EH (cell line): ENCODE results near the gene CST1.

Experiments
- DNase-seq: peaks from one replicate; pipeline ENCODE4 v3.0.0-alpha.2; 2015; ENCODE audit warnings: low read depth

The CST1 gene

GRCh38 chr20:23702021-23702420, 48.7 kb downstream of the CST1 start:
- peak; percentile 3 for DNase-seq

GRCh38 chr20:23700931-23701330, 49.8 kb downstream of the CST1 start:
- DNase-seq: no peak

GRCh38 chr20:23697947-23698346, 52.8 kb downstream of the CST1 start:
- DNase-seq: no peak
